HEK293T (cell line): ENCODE data around the gene NDOR1.

Experiments used
- CTCF ChIA-PET: fragments of 350-600 bp; formaldehyde crosslinking; extraction: SDS; loops from one replicate; lab custom pipeline; 2021; ENCODE audit warnings: antibody characterized with exemption, inconsistent platforms; lab: Yijun Ruan, JAX
- POLR2A ChIA-PET: fragments of 350-600 bp; formaldehyde crosslinking; extraction: SDS; loops from one replicate; lab custom pipeline; 2020; ENCODE audit warnings: antibody characterized with exemption, inconsistent platforms; lab: Yijun Ruan, JAX
- DNase-seq: peaks from one replicate; pipeline ENCODE4 v3.0.0; 2012; ENCODE audit warnings: mixed read lengths; ENCODE audit errors: extremely low spot score
- ARNT ChIP-seq: fragments of 450-650 bp; IDR thresholded peaks from 2 replicates; pipeline ENCODE4 v1.6.1; 2017; ENCODE audit warnings: mild to moderate bottlenecking
- BHLHE40 ChIP-seq: fragments of 450-650 bp; IDR thresholded peaks from 2 replicates; pipeline ENCODE4 v1.6.1; 2016; ENCODE audit warnings: mild to moderate bottlenecking, moderate library complexity, borderline replicate concordance
- CTBP1 ChIP-seq: fragments of 450-650 bp; IDR thresholded peaks from 2 replicates; pipeline ENCODE4 v1.6.1; 2016; ENCODE audit warnings: borderline replicate concordance
- ELF4 ChIP-seq: fragments of 450-650 bp; IDR thresholded peaks from 2 replicates; pipeline ENCODE4 v1.6.1; 2017; ENCODE audit warnings: antibody characterized with exemption
- FOXA1 ChIP-seq: fragments of 450-650 bp; IDR thresholded peaks from 2 replicates; pipeline ENCODE4 v1.6.1; 2016; ENCODE audit warnings: mild to moderate bottlenecking
- FOXK2 ChIP-seq: fragments of 450-650 bp; IDR thresholded peaks from 2 replicates; pipeline ENCODE4 v1.6.1; 2016; ENCODE audit warnings: mild to moderate bottlenecking
- FOXM1 ChIP-seq: fragments of 450-650 bp; IDR thresholded peaks from 2 replicates; pipeline ENCODE4 v1.6.1; 2017; ENCODE audit warnings: mild to moderate bottlenecking, borderline replicate concordance
- HDGF ChIP-seq: fragments of 450-650 bp; IDR thresholded peaks from 2 replicates; pipeline ENCODE4 v1.6.1; 2017; ENCODE audit warnings: antibody characterized with exemption, borderline replicate concordance
- L3MBTL2 ChIP-seq: fragments of 450-650 bp; conservative IDR thresholded peaks from 2 replicates; pipeline ENCODE4 v1.6.1; 2016; ENCODE audit warnings: mild to moderate bottlenecking
- LEF1 ChIP-seq: fragments of 450-650 bp; IDR thresholded peaks from 2 replicates; pipeline ENCODE4 v1.6.1; 2017; ENCODE audit warnings: mild to moderate bottlenecking, borderline replicate concordance
- NFRKB ChIP-seq: fragments of 450-650 bp; IDR thresholded peaks from 2 replicates; pipeline ENCODE4 v1.6.1; 2016; ENCODE audit warnings: mild to moderate bottlenecking, moderate library complexity
- SP1 ChIP-seq: fragments of 450-650 bp; IDR thresholded peaks from 2 replicates; pipeline ENCODE4 v1.6.1; 2017
- SUZ12 ChIP-seq: fragments of 450-650 bp; IDR thresholded peaks from 2 replicates; pipeline ENCODE4 v1.6.1; 2016; ENCODE audit warnings: mild to moderate bottlenecking
- TARDBP ChIP-seq: fragments of 450-650 bp; IDR thresholded peaks from 2 replicates; pipeline ENCODE4 v1.6.1; 2016
- ZNF384 ChIP-seq: fragments of 450-650 bp; IDR thresholded peaks from 2 replicates; pipeline ENCODE4 v1.6.1; 2016
- TF ChIP-seq, protein P1 (sequence below): fragments of 450-650 bp; IDR thresholded peaks from 2 replicates; pipeline ENCODE4 v1.6.1; 2016

Gene NDOR1

GRCh38 chr9:137184881-137185660 is 20.4 kb upstream of the NDOR1 start:
- no peak for DNase-seq
- POLR2A ChIA-PET, result no interaction called here
- CTCF ChIA-PET, result no interaction called here
- TF ChIP-seq SUZ12 (no peak), ELF4 (no peak)
- TF ChIP-seq, protein P1, sequence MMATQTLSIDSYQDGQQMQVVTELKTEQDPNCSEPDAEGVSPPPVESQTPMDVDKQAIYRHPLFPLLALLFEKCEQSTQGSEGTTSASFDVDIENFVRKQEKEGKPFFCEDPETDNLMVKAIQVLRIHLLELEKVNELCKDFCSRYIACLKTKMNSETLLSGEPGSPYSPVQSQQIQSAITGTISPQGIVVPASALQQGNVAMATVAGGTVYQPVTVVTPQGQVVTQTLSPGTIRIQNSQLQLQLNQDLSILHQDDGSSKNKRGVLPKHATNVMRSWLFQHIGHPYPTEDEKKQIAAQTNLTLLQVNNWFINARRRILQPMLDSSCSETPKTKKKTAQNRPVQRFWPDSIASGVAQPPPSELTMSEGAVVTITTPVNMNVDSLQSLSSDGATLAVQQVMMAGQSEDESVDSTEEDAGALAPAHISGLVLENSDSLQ, result no peak

GRCh38 chr9:137185921-137186320 is 19.6 kb upstream of the NDOR1 start:
- DNase-seq, result no peak
- ChIA-PET POLR2A (no interaction called here), CTCF (no interaction called here)
- no peak for TF ChIP-seq BHLHE40
- no peak for TF ChIP-seq FOXM1
- TF ChIP-seq ELF4, result no peak
- no peak for TF ChIP-seq SP1
- TF ChIP-seq TARDBP, result no peak
- no peak for TF ChIP-seq ARNT
- TF ChIP-seq FOXA1, result no peak
- no peak for TF ChIP-seq NFRKB
- TF ChIP-seq CTBP1, result no peak
- no peak for TF ChIP-seq ZNF384
- no peak for TF ChIP-seq HDGF
- no peak for TF ChIP-seq LEF1
- TF ChIP-seq FOXK2, result no peak
- no peak for TF ChIP-seq SUZ12
- TF ChIP-seq L3MBTL2, result no peak
- TF ChIP-seq, protein P1, result no peak

DNA sequence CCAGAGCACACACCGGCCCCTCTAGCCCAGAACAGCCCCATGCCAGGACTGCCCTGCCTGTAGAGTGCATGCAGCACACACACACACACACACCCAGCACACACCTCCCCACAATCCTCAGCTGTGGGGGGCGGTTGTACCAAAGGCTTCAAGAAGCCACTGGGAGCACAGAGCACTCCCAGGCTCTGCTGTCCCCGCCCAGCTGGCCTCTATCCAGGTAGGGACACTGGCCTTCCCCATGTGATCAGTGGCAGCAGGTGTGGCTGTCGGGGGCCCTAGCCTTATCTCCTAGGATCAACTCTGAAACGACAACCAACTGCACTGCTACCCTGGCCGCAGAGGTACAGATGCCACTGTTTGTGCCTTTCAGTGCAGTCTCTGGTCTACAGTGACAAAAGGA is 19.1 kb upstream of the NDOR1 start:
- no peak for DNase-seq
- CTCF ChIA-PET, result no interaction called here
- TF ChIP-seq, protein P1, result no peak
- TF ChIP-seq L3MBTL2 (no peak), ELF4 (no peak)
- POLR2A ChIA-PET, result interaction anchor here (1.1 kb wide), 1 partner anchor 12 kb away, joined by 3 read pairs; no protein-coding TSS in a partner anchor

- ChIA-PET POLR2A (interaction anchor here (0.8 to 2.7 kb wide), 10 partner anchors 11 to 58 kb away, joined by 3 to 19 read pairs (median 10); partner anchors contain the start of genes CYSRT1, NDOR1, RNF208 and TMEM203), CTCF (no interaction called here)
- TF ChIP-seq SUZ12 (no peak), TARDBP (no peak), NFRKB (no peak), ZNF384 (no peak)
- TF ChIP-seq, protein P1, result no peak
- DNase-seq, result no peak
These were observed 18.1 kb upstream of the NDOR1 start for GRCh38 chr9:137187386-137187785.

GRCh38 chr9:137188086-137188489 is 17.4 kb upstream of the NDOR1 start:
- no peak for DNase-seq
- POLR2A ChIA-PET, result interaction anchor here (0.8 to 2.7 kb wide), 13 partner anchors 10 to 102 kb away, joined by 3 to 19 read pairs (median 6); partner anchors contain the start of genes LRRC26, MAN1B1, NDOR1 and RNF208
- no peak for TF ChIP-seq FOXM1
- TF ChIP-seq SUZ12, result no peak
- TF ChIP-seq, protein P1, result no peak
- CTCF ChIA-PET, result no interaction called here
